Activated naive CD4-positive, alpha-beta T cell treated with anti-CD3 and anti-CD28 coated beads for 36 hours (primary cell): ENCODE data around the gene CEP104. TPM values are rescaled to one million over a fixed set of nuclear protein-coding genes. Genes with fewer than 3 reads are reported as not detected.
A peak's percentile ranks its signal among the peaks of the same experiment; 100 is the strongest.

ENCODE experiments used
- CTCF ChIA-PET: fragments of 350-600 bp; sonication (Branson Sonifier 250); formaldehyde crosslinking; loops from one replicate; lab custom pipeline; 2021; ENCODE audit warnings: antibody characterized with exemption; lab: Charles Lee
- DNase-seq: peaks from one replicate; pipeline ENCODE4 v3.0.0-alpha.2; 2020
- H3K27ac Mint-ChIP-seq: one replicate; pipeline ENCODE4 v1.8.0; 2021; ENCODE audit warnings: mild to moderate bottlenecking, mixed read lengths
- H3K27me3 Mint-ChIP-seq: one replicate; pipeline ENCODE4 v1.8.0; 2021; ENCODE audit warnings: low read depth, mixed read lengths
- H3K36me3 Mint-ChIP-seq: one replicate; pipeline ENCODE4 v1.8.0; 2021; ENCODE audit warnings: low read depth, mixed read lengths
- H3K4me1 Mint-ChIP-seq: one replicate; pipeline ENCODE4 v1.8.0; 2021; ENCODE audit warnings: low read depth, mixed read lengths
- H3K4me3 Mint-ChIP-seq: one replicate; pipeline ENCODE4 v1.8.0; 2021; ENCODE audit warnings: mild to moderate bottlenecking, moderate library complexity, mixed read lengths
- H3K9me3 Mint-ChIP-seq: one replicate; pipeline ENCODE4 v1.8.0; 2021; ENCODE audit warnings: mixed read lengths
- intact Hi-C: fragments of 100-400 bp; cut with micrococcal nuclease; formaldehyde crosslinking; loops from one replicate; pipeline ENCODE4 v1.15.1; 2023
- total RNA-seq, 2 experiments: library from RNA; stranded (reverse); gene quantifications; one replicate each; pipeline ENCODE4 v1.2.3, GENCODE V29; 2021

CEP104 gene
- total RNA-seq, 2 experiments from 2014 or later, result 25.4 to 27.3 TPM

GRCh38 chr1:3776231-3776961 is 80.6 kb downstream of the CEP104 start:
- CTCF ChIA-PET, result interaction anchor here (1.2 to 1.6 kb wide), 3 partner anchors 8 to 25 kb away, joined by 3 to 5 read pairs (median 3); partner anchors contain the start of gene LRRC47
- intact Hi-C loops, result loop anchor here (1.0 kb wide), 1 partner anchor 25 kb away; no protein-coding TSS in a partner anchor
- DNase-seq, result no peak

GRCh38 chr1:3775490-3776230 is 81.4 kb downstream of the CEP104 start:
- Mint-ChIP-seq H3K27ac (no peak overlapping the region), H3K4me1 (peaks cover 10% of the 10 kb centered on the region), H3K4me3 (no peak overlapping the region), H3K36me3 (peaks cover 11% of the 10 kb centered on the region), H3K9me3 (no peaks in the 10 kb centered on the region), H3K27me3 (no peaks in the 10 kb centered on the region)
- DNase-seq, result peak; percentile 60
- CTCF ChIA-PET, result interaction anchor here (1.2 to 1.6 kb wide), 3 partner anchors 9 to 26 kb away, joined by 3 to 5 read pairs (median 3); partner anchors contain the start of gene LRRC47
- intact Hi-C loops, result loop anchor here (1.0 kb wide), 1 partner anchor 26 kb away; no protein-coding TSS in a partner anchor

More at GRCh38 chr1:3776231-3776961, 80.6 kb downstream of the CEP104 start:
- Mint-ChIP-seq H3K4me1 (peaks cover 5% of the 10 kb centered on the region), H3K36me3 (peaks cover 15% of the 10 kb centered on the region), H3K27me3 (no peaks in the 10 kb centered on the region), H3K27ac (no peak overlapping the region), H3K9me3 (no peaks in the 10 kb centered on the region), H3K4me3 (no peak overlapping the region)

GRCh38 chr1:3774946-3775489 is 82.0 kb downstream of the CEP104 start:
- intact Hi-C loops, result no loop called here
- no peak for DNase-seq
- Mint-ChIP-seq H3K36me3 (peaks cover 5% of the 10 kb centered on the region), H3K4me1 (peaks cover 12% of the 10 kb centered on the region), H3K9me3 (no peaks in the 10 kb centered on the region), H3K4me3 (no peak overlapping the region), H3K27ac (no peak overlapping the region), H3K27me3 (no peaks in the 10 kb centered on the region)
- CTCF ChIA-PET, result interaction anchor here (1.2 to 1.6 kb wide), 3 partner anchors 9 to 26 kb away, joined by 3 to 5 read pairs (median 3); partner anchors contain the start of gene LRRC47

GRCh38 chr1:3774276-3774945 is 82.6 kb downstream of the CEP104 start:
- H3K27ac Mint-ChIP-seq, result no peak overlapping the region
- no peak for DNase-seq
- no peaks in the 10 kb centered on the region for H3K9me3 Mint-ChIP-seq
- H3K4me3 Mint-ChIP-seq, result no peak overlapping the region
- no peaks in the 10 kb centered on the region for H3K36me3 Mint-ChIP-seq
- CTCF ChIA-PET, result no interaction called here
- no peaks in the 10 kb centered on the region for H3K27me3 Mint-ChIP-seq
- intact Hi-C loops, result no loop called here
- peaks cover 12% of the 10 kb centered on the region for H3K4me1 Mint-ChIP-seq

- no peak overlapping the region for H3K4me3 Mint-ChIP-seq
- intact Hi-C loops, result loop anchor here (2.0 kb wide), 1 partner anchor 127 kb away; the partner anchor contains the start of gene C1orf174
- peaks cover 12% of the 10 kb centered on the region for H3K4me1 Mint-ChIP-seq
- H3K9me3 Mint-ChIP-seq, result no peaks in the 10 kb centered on the region
- DNase-seq, result no peak
- H3K27me3 Mint-ChIP-seq, result no peaks in the 10 kb centered on the region
- no peak overlapping the region for H3K27ac Mint-ChIP-seq
- CTCF ChIA-PET, result no interaction called here
- H3K36me3 Mint-ChIP-seq, result no peaks in the 10 kb centered on the region
These were observed 83.3 kb downstream of the CEP104 start for GRCh38 chr1:3773572-3774275.

- Mint-ChIP-seq H3K36me3 (no peaks in the 10 kb centered on the region), H3K4me1 (peaks cover 12% of the 10 kb centered on the region), H3K27me3 (no peaks in the 10 kb centered on the region), H3K9me3 (no peaks in the 10 kb centered on the region), H3K4me3 (peak within 1 kb of the TSS; percentile 65), H3K27ac (peak within 1 kb of the TSS; percentile 8)
- intact Hi-C loops, result loop anchor here (1.0 to 2.0 kb wide), 4 partner anchors 23 to 128 kb away; partner anchors contain the start of genes C1orf174, CEP104, DFFB and LRRC47
- CTCF ChIA-PET, result no interaction called here
- no peak for DNase-seq
These were observed 84.1 kb downstream of the CEP104 start, which contains the start of gene SMIM1 for GRCh38 chr1:3772715-3773571. Gene SMIM1 (plus strand): TSS chr1:3772749. CDS start chr1:3775374, 2,625 bp downstream.

- intact Hi-C loops, result loop anchor here (1.0 to 2.0 kb wide), 4 partner anchors 24 to 129 kb away; partner anchors contain the start of genes C1orf174, CEP104, DFFB and LRRC47
- Mint-ChIP-seq H3K9me3 (no peaks in the 10 kb centered on the region), H3K27ac (peak overlapping the region; percentile 8), H3K4me1 (peaks cover 12% of the 10 kb centered on the region), H3K4me3 (peak overlapping the region; percentile 65), H3K36me3 (no peaks in the 10 kb centered on the region), H3K27me3 (no peaks in the 10 kb centered on the region)
- DNase-seq, result peak; percentile 94
- CTCF ChIA-PET, result no interaction called here
These were observed 84.8 kb downstream of the CEP104 start for GRCh38 chr1:3772027-3772714.

GRCh38 chr1:3771108-3772026 is 85.6 kb downstream of the CEP104 start:
- Mint-ChIP-seq H3K9me3 (no peaks in the 10 kb centered on the region), H3K27ac (peak overlapping the region; percentile 8), H3K27me3 (no peaks in the 10 kb centered on the region), H3K4me3 (peak overlapping the region; percentile 65), H3K4me1 (peaks cover 12% of the 10 kb centered on the region), H3K36me3 (no peaks in the 10 kb centered on the region)
- intact Hi-C loops, result loop anchor here (1.0 to 2.0 kb wide), 4 partner anchors 24 to 129 kb away; partner anchors contain the start of genes C1orf174, CEP104, DFFB and LRRC47
- no peak for DNase-seq
- CTCF ChIA-PET, result no interaction called here

GRCh38 chr1:3770047-3770765 is 86.8 kb downstream of the CEP104 start:
- intact Hi-C loops, result no loop called here
- CTCF ChIA-PET, result no interaction called here
- Mint-ChIP-seq H3K27me3 (peaks cover 4% of the 10 kb centered on the region), H3K4me3 (peak overlapping the region; percentile 48), H3K36me3 (no peaks in the 10 kb centered on the region), H3K4me1 (peaks cover 12% of the 10 kb centered on the region), H3K9me3 (no peaks in the 10 kb centered on the region), H3K27ac (no peak overlapping the region)
- DNase-seq, result no peak
